ENCODE data around the gene MYO5B.
"Not testable (repeated sequence)": the region's sequence is repeated elsewhere in the genome, so short reads cannot be mapped to it uniquely, and the experiment has no call there.

MYO5B gene

GRCh38 chr18:49846718-49847470, 348.1 kb downstream of the MYO5B start:
- DNase-seq: no peak

- peak; percentile 44 for DNase-seq
Measured at GRCh38 chr18:49846361-49846662, 348.6 kb downstream of the MYO5B start.

- DNase-seq: peak; percentile 64
Measured at GRCh38 chr18:49845629-49846360, 349.2 kb downstream of the MYO5B start.

- DNase-seq: no peak
Measured at GRCh38 chr18:49844903-49845302, 350.0 kb downstream of the MYO5B start.

GRCh38 chr18:49843778-49844625, 350.9 kb downstream of the MYO5B start:
- no peak for DNase-seq

- no peak for DNase-seq
Measured at GRCh38 chr18:49843131-49843530, 351.8 kb downstream of the MYO5B start.

GRCh38 chr18:49842656-49843055, 352.3 kb downstream of the MYO5B start:
- DNase-seq: no peak

GRCh38 chr18:49841236-49842217, 353.4 kb downstream of the MYO5B start:
- no peak for DNase-seq

- DNase-seq: no peak
Measured at GRCh38 chr18:49839012-49839411, 355.9 kb downstream of the MYO5B start.

GRCh38 chr18:49838381-49838780, 356.6 kb downstream of the MYO5B start:
- DNase-seq: no peak

- no peak for DNase-seq
Measured at GRCh38 chr18:49837889-49838288, 357.1 kb downstream of the MYO5B start.

GRCh38 chr18:49837316-49837835, 357.6 kb downstream of the MYO5B start:
- DNase-seq: not testable (repeated sequence)

- DNase-seq: no peak
Measured at GRCh38 chr18:49835405-49835804, 359.5 kb downstream of the MYO5B start.

- no peak for DNase-seq
Measured at GRCh38 chr18:49834258-49834657, 360.7 kb downstream of the MYO5B start.

GRCh38 chr18:49833814-49834213, 361.1 kb downstream of the MYO5B start:
- DNase-seq: no peak

- DNase-seq: no peak
Measured at GRCh38 chr18:49832221-49832647, 362.7 kb downstream of the MYO5B start.

- no peak for DNase-seq
Measured at GRCh38 chr18:49827996-49828395, 367.0 kb downstream of the MYO5B start.

- no peak for DNase-seq
Measured at GRCh38 chr18:49819823-49820671, 374.9 kb downstream of the MYO5B start.

GRCh38 chr18:49819071-49819662, 375.8 kb downstream of the MYO5B start:
- DNase-seq: no peak

- no peak for DNase-seq
Measured at GRCh38 chr18:49817947-49818346, 377.0 kb downstream of the MYO5B start.

- DNase-seq: no peak
Measured at GRCh38 chr18:49815927-49816326, 379.0 kb downstream of the MYO5B start.

All from NCI-H1105 treated with DMSO at 0.1 percent for 48 hours (cell line).